GM21381 (cell line): Measurements from ENCODE around the gene GALNT15.

Experiments used
- ATAC-seq: cut with Tn5 transposase; IDR thresholded peaks from one replicate; pipeline ENCODE4 v1.9.1; 2021; ENCODE audit warnings: mild to moderate bottlenecking, moderate library complexity; ENCODE audit not compliant: unreplicated experiment

The GALNT15 gene

GRCh38 chr3:16150285-16150684, 24.2 kb upstream of the GALNT15 start:
- ATAC-seq: no peak

GRCh38 chr3:16151109-16151508, 23.4 kb upstream of the GALNT15 start:
- ATAC-seq: no peak

GRCh38 chr3:16168211-16168610, 6.3 kb upstream of the GALNT15 start:
- no peak for ATAC-seq

GRCh38 chr3:16171009-16171408, 3.5 kb upstream of the GALNT15 start:
- ATAC-seq: no peak

DNA sequence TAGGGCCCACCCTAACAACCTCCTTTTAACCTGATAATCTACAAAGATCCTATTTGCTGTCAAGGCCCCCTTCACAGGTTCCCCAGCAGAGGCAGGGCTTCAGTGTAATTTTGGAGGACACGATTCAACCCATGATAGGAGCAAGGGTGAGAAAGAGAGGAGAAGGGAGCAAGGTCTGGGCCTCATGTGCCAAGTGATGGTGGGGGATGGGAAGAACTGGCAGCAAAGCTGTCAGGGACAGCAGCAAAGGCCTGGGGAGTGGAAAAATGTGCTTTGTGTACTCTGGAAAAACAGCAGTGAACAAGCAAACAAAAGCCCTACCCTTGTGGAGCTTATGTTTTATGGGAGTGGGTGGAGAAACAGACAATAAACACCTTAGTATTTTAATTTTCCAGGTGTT, 2.7 kb upstream of the GALNT15 start:
- no peak for ATAC-seq

GRCh38 chr3:16173283-16174025, 1.0 kb upstream of the GALNT15 start:
- ATAC-seq: no peak

DNA sequence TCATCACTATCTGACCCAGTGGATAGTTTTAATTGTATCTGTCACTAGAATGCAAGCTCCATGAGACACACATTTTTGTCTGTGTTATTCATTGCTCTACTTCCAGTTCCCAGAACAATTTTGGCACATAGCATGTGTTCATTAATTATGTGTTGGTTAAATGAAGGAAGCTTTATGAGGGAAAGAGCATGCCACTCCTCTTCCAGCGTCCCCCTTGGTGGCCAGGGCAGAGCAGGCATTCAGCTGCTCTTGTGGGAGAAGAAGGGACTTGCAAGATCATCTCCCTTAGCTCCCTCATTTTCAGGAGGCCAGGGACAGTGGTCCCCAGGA, 489 bp upstream of the GALNT15 start:
- ATAC-seq: no peak

DNA sequence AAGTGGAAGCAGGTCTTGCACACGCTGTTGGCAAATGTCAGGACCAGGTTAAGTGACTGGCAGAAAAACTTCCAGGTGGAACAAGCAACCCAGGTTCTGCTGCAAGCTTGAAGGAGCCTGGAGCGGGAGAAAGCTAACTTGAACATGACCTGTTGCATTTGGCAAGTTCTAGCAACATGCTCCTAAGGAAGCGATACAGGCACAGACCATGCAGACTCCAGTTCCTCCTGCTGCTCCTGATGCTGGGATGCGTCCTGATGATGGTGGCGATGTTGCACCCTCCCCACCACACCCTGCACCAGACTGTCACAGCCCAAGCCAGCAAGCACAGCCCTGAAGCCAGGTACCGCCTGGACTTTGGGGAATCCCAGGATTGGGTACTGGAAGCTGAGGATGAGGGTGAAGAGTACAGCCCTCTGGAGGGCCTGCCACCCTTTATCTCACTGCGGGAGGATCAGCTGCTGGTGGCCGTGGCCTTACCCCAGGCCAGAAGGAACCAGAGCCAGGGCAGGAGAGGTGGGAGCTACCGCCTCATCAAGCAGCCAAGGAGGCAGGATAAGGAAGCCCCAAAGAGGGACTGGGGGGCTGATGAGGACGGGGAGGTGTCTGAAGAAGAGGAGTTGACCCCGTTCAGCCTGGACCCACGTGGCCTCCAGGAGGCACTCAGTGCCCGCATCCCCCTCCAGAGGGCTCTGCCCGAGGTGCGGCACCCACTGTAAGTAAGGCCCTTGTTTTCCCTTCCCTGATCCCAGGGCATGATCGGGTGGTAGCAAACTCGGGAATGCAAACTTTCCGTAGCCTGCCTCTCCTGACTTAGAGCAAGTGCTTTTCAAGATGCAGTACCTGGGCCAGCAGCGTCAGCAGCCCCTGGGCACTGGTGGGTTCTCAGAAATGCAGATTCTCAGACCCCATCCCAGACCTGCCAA, 759 bp downstream of the GALNT15 start:
- ATAC-seq: no peak

DNA sequence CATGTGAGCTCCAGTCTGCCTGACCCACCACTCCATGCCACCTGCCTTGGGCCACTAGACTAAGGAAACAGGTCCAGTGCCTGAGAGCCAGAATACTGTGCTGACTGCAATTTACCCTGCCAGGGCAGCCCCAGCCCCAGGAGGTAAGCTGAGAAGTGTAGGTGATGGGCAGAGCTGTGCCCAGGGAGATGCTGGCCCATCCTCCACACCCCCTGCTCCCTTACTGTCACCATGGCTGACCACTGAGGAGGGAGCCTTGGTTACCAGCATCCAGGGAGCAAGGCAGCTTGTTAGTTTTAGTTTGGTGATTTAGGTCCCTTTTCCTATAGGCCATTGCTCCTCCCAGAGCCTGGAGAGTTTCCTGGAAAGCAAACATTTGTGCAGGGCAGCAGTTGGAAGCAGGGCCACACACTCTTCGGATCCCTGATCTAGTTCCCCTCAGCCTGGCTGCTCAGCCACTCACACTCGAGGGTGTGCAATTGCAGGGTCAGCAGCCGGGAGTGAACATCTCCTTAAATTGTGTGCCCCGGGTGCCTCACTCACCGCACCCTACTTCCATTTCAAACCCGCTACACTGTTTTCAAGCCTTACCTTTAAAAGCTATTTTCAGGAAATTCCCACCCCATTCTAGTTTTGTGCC, 2.0 kb downstream of the GALNT15 start:
- ATAC-seq: no peak

GRCh38 chr3:16177382-16177781, 2.9 kb downstream of the GALNT15 start:
- no peak for ATAC-seq

GRCh38 chr3:16177962-16178627, 3.6 kb downstream of the GALNT15 start:
- ATAC-seq: peak; percentile 87

GRCh38 chr3:16178628-16178988, 4.1 kb downstream of the GALNT15 start:
- no peak for ATAC-seq

DNA sequence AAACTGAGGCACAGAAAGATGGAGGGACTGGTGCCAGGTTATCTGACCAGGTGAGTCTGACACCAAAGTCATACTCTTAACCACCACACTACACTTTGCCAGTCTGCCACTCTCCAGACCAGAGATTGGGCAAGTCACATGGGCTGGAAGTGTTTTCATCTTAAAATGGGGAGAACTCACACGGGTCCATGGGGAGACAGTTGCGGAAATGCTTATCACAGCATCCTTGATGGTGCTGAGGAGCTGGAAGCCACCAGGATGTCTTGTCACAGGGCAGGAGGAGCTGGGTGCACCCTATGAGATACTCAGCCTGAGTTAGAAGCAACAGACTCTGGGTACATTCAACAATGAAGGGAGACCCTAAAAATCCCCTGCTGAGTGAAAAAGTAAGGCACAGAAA, 4.8 kb downstream of the GALNT15 start:
- no peak for ATAC-seq

- ATAC-seq: no peak
Observed at GRCh38 chr3:16179771-16180736, 5.6 kb downstream of the GALNT15 start.

DNA sequence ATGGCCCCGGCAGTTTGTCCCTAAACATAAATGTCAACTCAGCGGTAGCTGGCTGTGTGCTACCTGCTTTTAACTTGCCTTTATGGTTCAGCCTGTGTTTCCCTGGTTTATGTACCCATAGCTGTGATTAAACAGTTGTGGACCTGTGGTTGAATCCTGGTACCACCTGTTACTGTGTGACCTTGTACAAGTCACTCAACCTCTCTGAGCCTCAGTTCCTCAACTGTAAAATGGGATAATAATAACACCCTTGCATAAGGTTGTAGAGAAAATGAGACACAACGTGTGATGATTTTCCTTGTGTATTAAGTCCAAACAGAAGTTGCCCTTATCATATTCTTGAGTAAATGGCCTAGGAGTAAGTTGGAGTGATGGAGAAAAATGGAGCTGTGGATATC, 6.3 kb downstream of the GALNT15 start:
- no peak for ATAC-seq

DNA sequence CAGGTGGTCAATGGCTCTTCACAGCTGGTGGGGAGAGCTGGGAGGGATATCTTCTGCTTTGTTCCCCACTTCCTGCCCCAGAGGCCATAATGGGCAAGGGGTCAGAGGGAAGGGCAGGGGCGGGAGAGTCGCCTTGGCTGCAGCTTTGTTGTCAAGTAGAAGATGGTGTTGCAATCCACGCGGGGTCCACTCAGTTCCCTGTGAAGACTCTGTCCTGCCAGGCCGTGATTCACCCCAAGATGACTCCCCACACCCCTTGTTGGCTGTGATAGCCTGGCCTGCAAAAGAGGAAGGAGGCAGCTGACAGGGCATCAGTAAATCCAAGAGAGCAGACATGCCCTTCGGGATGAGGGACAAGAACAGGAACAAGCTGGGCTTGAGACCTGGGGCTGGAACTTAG, 6.9 kb downstream of the GALNT15 start:
- no peak for ATAC-seq

GRCh38 chr3:16182183-16182582, 7.7 kb downstream of the GALNT15 start:
- no peak for ATAC-seq

GRCh38 chr3:16182612-16183011, 8.1 kb downstream of the GALNT15 start:
- no peak for ATAC-seq

- no peak for ATAC-seq
Observed at GRCh38 chr3:16183082-16183481, 8.6 kb downstream of the GALNT15 start.

DNA sequence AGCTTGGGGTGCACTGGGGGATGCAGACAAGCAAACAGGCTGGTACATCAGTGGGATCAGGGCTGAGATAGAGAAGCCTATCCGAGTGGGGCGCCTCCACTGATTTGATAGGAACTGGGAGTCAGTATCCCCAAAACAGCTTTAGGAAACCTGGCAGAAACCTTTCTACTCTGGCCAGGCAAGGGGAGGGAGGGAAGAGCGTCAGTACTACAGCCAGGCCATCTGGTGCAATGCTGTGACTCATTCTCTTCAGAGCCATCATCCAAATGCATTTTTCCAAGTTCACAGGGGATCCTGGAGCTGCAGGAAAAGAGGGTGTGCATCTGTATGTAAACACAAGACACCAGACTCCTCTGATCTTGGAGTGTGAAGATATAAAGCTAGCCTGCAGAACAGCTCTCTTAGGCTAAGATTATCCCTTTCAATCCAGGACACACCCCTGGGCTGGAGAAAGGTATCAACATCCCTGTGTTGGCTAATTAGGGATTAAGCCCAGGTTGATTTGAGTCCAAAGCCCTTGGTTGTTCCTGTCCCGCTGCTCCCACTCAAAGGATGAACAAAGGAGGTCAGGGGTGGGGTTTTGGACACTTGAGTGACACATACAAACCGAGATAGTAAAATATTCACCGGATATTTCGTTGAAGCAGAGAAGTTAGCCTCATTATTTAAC, 9.3 kb downstream of the GALNT15 start:
- ATAC-seq: no peak
